NB4 (cell line): ENCODE results near the gene OR1I1.

Source experiments
- DNase-seq: peaks from one replicate; pipeline ENCODE4 v3.0.0; 2010; ENCODE audit warnings: low read depth
- H3K4me3 ChIP-seq: one replicate; pipeline ENCODE4 v1.5.1; 2011; ENCODE audit warnings: mild to moderate bottlenecking, low read depth, low read length, moderate library complexity
- CTCF ChIP-seq: IDR thresholded peaks from one replicate; pipeline ENCODE4 v1.5.1; 2012; ENCODE audit warnings: low read depth, low read length
- MAX ChIP-seq: IDR thresholded peaks from 2 replicates; pipeline ENCODE4 v1.6.1; 2011; ENCODE audit warnings: low read depth, low read length
- MYC ChIP-seq: IDR thresholded peaks from 2 replicates; pipeline ENCODE4 v1.6.1; 2011; ENCODE audit warnings: low read depth, low read length
- POLR2A ChIP-seq: IDR thresholded peaks from 2 replicates; pipeline ENCODE4 v1.6.1; 2011; ENCODE audit warnings: mild to moderate bottlenecking; ENCODE audit not compliant: insufficient read length; ENCODE audit errors: extremely low read depth

OR1I1 gene

GRCh38 chr19:15142313-15142712 is 60.3 kb downstream of the OR1I1 start:
- no peak overlapping the region for H3K4me3 ChIP-seq
- DNase-seq = no peak
- TF ChIP-seq CTCF (no peak), POLR2A (no peak), MYC (no peak), MAX (no peak)
